Trophoblast cell (in vitro differentiated cells and primary cell): ENCODE measurements around the gene AKIP1.

Experiments used
- DNase-seq, 2 donors: peaks; one replicate each; pipeline ENCODE4 v3.0.0-alpha.2; 2016
- H2AFZ ChIP-seq: 2 replicates; pipeline ENCODE4 v1.6.1; 2013; ENCODE audit warnings: low read length, moderate library complexity, mild to moderate bottlenecking; ENCODE audit not compliant: insufficient read depth, poor library complexity
- H2AK5ac ChIP-seq: 2 replicates; pipeline ENCODE4 v1.6.1; 2013; ENCODE audit warnings: mild to moderate bottlenecking, low read length
- H2BK120ac ChIP-seq: 2 replicates; pipeline ENCODE4 v1.6.1; 2013; ENCODE audit warnings: low read length, mild to moderate bottlenecking, moderate library complexity; ENCODE audit not compliant: insufficient read depth, poor library complexity
- H2BK12ac ChIP-seq: 2 replicates; pipeline ENCODE4 v1.6.1; 2013; ENCODE audit warnings: mild to moderate bottlenecking, low read length, moderate library complexity
- H2BK5ac ChIP-seq: 2 replicates; pipeline ENCODE4 v1.6.1; 2013; ENCODE audit warnings: low read length, low read depth, moderate library complexity, mild to moderate bottlenecking; ENCODE audit not compliant: poor library complexity
- H3K14ac ChIP-seq: 2 replicates; pipeline ENCODE4 v1.6.1; 2013; ENCODE audit warnings: mild to moderate bottlenecking, low read length
- H3K18ac ChIP-seq: 2 replicates; pipeline ENCODE4 v1.6.1; 2013; ENCODE audit warnings: mild to moderate bottlenecking, low read length
- H3K23ac ChIP-seq: 2 replicates; pipeline ENCODE4 v1.6.1; 2013; ENCODE audit warnings: low read length
- H3K27ac ChIP-seq: 2 replicates; pipeline ENCODE4 v1.5.1; 2013; ENCODE audit warnings: low read depth, mild to moderate bottlenecking, inconsistent platforms, low read length, moderate library complexity
- H3K27me3 ChIP-seq: 2 replicates; pipeline ENCODE4 v1.6.1; 2013; ENCODE audit warnings: inconsistent platforms, mild to moderate bottlenecking, low read length, moderate library complexity; ENCODE audit not compliant: insufficient read depth
- H3K36me3 ChIP-seq, 2 experiments: 1 replicate in 1 of 2; 2 replicates in 1 of 2; pipeline ENCODE4 v1.6.1; 2013; ENCODE audit warnings: low read length in 2 of 2, mild to moderate bottlenecking in 2 of 2, moderate library complexity in 1 of 2; ENCODE audit not compliant: insufficient read depth in 2 of 2, control insufficient read depth in 1 of 2
- H3K4ac ChIP-seq: 2 replicates; pipeline ENCODE4 v1.6.1; 2013; ENCODE audit warnings: low read depth, mild to moderate bottlenecking, low read length, moderate library complexity
- H3K4me1 ChIP-seq, 2 experiments: 1 replicate in 1 of 2; 2 replicates in 1 of 2; pipeline ENCODE4 v1.6.1; 2013; ENCODE audit warnings: low read length in 2 of 2, mild to moderate bottlenecking in 2 of 2, moderate library complexity in 1 of 2; ENCODE audit not compliant: insufficient read depth in 2 of 2, control insufficient read depth in 1 of 2
- H3K4me2 ChIP-seq: 2 replicates; pipeline ENCODE4 v1.6.1; 2013; ENCODE audit warnings: inconsistent platforms, mild to moderate bottlenecking, low read length, moderate library complexity
- H3K4me3 ChIP-seq: 2 replicates; pipeline ENCODE4 v1.5.1; 2013; ENCODE audit warnings: mild to moderate bottlenecking, low read depth, low read length, inconsistent platforms
- H3K79me1 ChIP-seq: one replicate; pipeline ENCODE4 v1.6.1; 2013; ENCODE audit warnings: low read length
- H3K79me2 ChIP-seq: 2 replicates; pipeline ENCODE4 v1.6.1; 2013; ENCODE audit warnings: low read length, mild to moderate bottlenecking; ENCODE audit not compliant: control insufficient read depth, insufficient read depth, poor library complexity
- H3K9ac ChIP-seq: 2 replicates; pipeline ENCODE4 v1.6.1; 2013; ENCODE audit warnings: mild to moderate bottlenecking, low read length
- H3K9me3 ChIP-seq: 2 replicates; pipeline ENCODE4 v1.6.1; 2013; ENCODE audit warnings: low read depth, mild to moderate bottlenecking, control low read depth, inconsistent platforms, low read length; ENCODE audit not compliant: insufficient read depth
- H4K12ac ChIP-seq: 2 replicates; pipeline ENCODE4 v1.6.1; 2013; ENCODE audit warnings: low read depth, mild to moderate bottlenecking, low read length, moderate library complexity
- H4K8ac ChIP-seq: 2 replicates; pipeline ENCODE4 v1.6.1; 2013; ENCODE audit warnings: low read depth, mild to moderate bottlenecking, low read length, moderate library complexity
- H4K91ac ChIP-seq: one replicate; pipeline ENCODE4 v1.6.1; 2013; ENCODE audit warnings: low read depth, mild to moderate bottlenecking, low read length, moderate library complexity
- WGBS: extraction: QIAGEN DNeasy Blood & Tissue Kit; methylation state at CpG from one replicate; pipeline ENCODE4 v1.1.7; 2013; ENCODE audit warnings: missing lambda C conversion rate; ENCODE audit not compliant: insufficient read length, insufficient coverage; ENCODE audit errors: extremely low coverage; 5-methylcytosine and 5-hydroxymethylcytosine counted together

The AKIP1 gene

DNA sequence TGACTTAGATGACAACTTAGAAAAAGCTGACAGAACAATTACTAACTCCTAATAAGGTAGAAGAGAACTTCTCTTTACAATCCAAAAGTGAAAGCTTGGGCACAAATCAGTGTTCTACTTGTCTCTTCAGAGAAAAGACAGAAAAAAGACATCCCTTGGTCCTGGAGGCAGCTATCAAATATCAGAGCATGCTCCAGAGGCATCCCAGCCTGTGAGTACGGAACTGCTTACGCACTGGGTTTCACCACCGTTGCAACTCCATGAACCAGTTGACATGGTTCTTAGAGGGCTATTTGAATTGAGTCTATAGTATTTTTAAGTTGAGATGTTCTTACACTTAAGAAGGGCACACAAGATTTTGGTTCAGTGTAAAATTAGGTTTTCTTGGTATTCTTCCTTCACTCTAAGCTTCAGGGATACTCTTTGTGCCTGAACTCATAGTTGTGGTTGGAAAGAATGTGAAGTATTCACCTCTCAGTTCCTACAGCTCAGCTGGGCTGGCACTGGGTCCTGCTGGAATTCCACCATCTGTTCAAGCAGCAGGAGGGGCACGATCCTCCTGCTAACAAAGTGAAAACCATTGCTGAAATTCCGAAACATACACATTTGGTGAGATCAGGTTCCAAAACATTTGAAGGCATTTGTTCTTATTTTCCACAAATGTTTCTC, 6.3 kb downstream of the AKIP1 start:
- peaks cover 7 to 13% of the 10 kb centered on the region in 2 experiments for H3K4me1 ChIP-seq
- H2BK12ac ChIP-seq = no peak overlapping the region
- H4K8ac ChIP-seq = no peak overlapping the region
- H3K79me2 ChIP-seq = no peaks in the 10 kb centered on the region
- no peak overlapping the region for H2BK120ac ChIP-seq
- no peak overlapping the region for H3K4me3 ChIP-seq
- no peak overlapping the region for H4K91ac ChIP-seq
- H3K27ac ChIP-seq = peak overlapping the region; percentile 50
- no peak overlapping the region for H3K9ac ChIP-seq
- no peak overlapping the region for H3K18ac ChIP-seq
- no peak overlapping the region for H3K23ac ChIP-seq
- no peak overlapping the region for H3K14ac ChIP-seq
- H3K4ac ChIP-seq = no peak overlapping the region
- no peak overlapping the region for H2AFZ ChIP-seq
- peaks cover 9 to 18% of the 10 kb centered on the region in 2 experiments for H3K36me3 ChIP-seq
- H3K27me3 ChIP-seq = no peaks in the 10 kb centered on the region
- H2AK5ac ChIP-seq = no peak overlapping the region
- WGBS = no CpG with 5 or more reads among the region's 5 CpGs
- H2BK5ac ChIP-seq = no peak overlapping the region
- no peaks in the 10 kb centered on the region for H3K9me3 ChIP-seq
- DNase-seq = peak; percentile 29 to 75
- no peak overlapping the region for H4K12ac ChIP-seq
- H3K79me1 ChIP-seq = peaks cover 3% of the 10 kb centered on the region
- peak overlapping the region; percentile 17 for H3K4me2 ChIP-seq

GRCh38 chr11:8922691-8923090, 11.7 kb downstream of the AKIP1 start:
- no peak overlapping the region for H4K91ac ChIP-seq
- H3K9ac ChIP-seq = no peak overlapping the region
- H3K14ac ChIP-seq = no peak overlapping the region
- no peak overlapping the region for H2BK5ac ChIP-seq
- no peak for DNase-seq
- peaks cover 10 to 19% of the 10 kb centered on the region in 2 experiments for H3K36me3 ChIP-seq
- H3K23ac ChIP-seq = no peak overlapping the region
- H2BK12ac ChIP-seq = no peak overlapping the region
- H3K27me3 ChIP-seq = no peaks in the 10 kb centered on the region
- no peaks in the 10 kb centered on the region for H3K9me3 ChIP-seq
- no peak overlapping the region for H3K4me2 ChIP-seq
- no peak overlapping the region for H3K4me3 ChIP-seq
- no peak overlapping the region for H2AFZ ChIP-seq
- no peak overlapping the region for H2BK120ac ChIP-seq
- H4K12ac ChIP-seq = no peak overlapping the region
- WGBS = no CpG with 5 or more reads among the region's 5 CpGs
- no peak overlapping the region for H3K27ac ChIP-seq
- H3K18ac ChIP-seq = no peak overlapping the region
- H3K4me1 ChIP-seq = peaks cover 4 to 5% of the 10 kb centered on the region in 2 experiments
- no peak overlapping the region for H3K4ac ChIP-seq
- no peaks in the 10 kb centered on the region for H3K79me2 ChIP-seq
- no peak overlapping the region for H2AK5ac ChIP-seq
- H4K8ac ChIP-seq = no peak overlapping the region
- H3K79me1 ChIP-seq = no peaks in the 10 kb centered on the region

DNA sequence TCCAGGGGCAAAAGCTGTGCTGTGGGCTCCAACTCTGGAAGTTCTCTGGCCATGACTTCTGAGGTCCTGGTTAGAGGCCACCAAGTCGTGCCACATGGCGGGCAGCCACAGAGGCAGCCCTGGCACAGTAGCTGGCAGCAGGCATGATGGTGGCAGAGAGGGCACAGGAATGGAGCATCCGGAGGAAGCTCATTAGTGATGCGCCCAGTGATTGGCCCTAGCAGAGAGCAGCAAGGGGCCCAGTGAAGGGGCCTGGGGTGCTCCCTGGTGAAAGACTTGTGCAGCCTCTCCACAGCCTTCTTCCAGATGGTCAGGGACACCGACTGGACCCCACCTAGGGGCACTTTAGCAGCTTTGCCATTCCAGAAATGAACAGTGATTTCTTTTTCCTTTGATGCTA, 14.7 kb downstream of the AKIP1 start:
- WGBS = no CpG with 5 or more reads among the region's 5 CpGs
- no peak overlapping the region for H3K27ac ChIP-seq

GRCh38 chr11:8926236-8926635, 15.2 kb downstream of the AKIP1 start:
- H3K27me3 ChIP-seq = no peaks in the 10 kb centered on the region
- no peak overlapping the region for H3K4me3 ChIP-seq
- no peaks in the 10 kb centered on the region for H3K79me2 ChIP-seq
- H4K12ac ChIP-seq = no peak overlapping the region
- no peaks in the 10 kb centered on the region for H3K9me3 ChIP-seq
- H3K79me1 ChIP-seq = no peaks in the 10 kb centered on the region
- no peak overlapping the region for H3K4ac ChIP-seq
- H4K8ac ChIP-seq = no peak overlapping the region
- no peak overlapping the region for H2BK12ac ChIP-seq
- no peak overlapping the region for H2BK120ac ChIP-seq
- H3K27ac ChIP-seq = no peak overlapping the region
- H3K4me1 ChIP-seq = no peaks in the 10 kb centered on the region
- WGBS = no CpG with 5 or more reads among the region's 5 CpGs
- H3K23ac ChIP-seq = no peak overlapping the region
- H3K18ac ChIP-seq = no peak overlapping the region
- H2BK5ac ChIP-seq = no peak overlapping the region
- H2AK5ac ChIP-seq = no peak overlapping the region
- H2AFZ ChIP-seq = no peak overlapping the region
- H3K36me3 ChIP-seq = peaks cover 6 to 8% of the 10 kb centered on the region in 2 experiments
- no peak for DNase-seq
- H3K9ac ChIP-seq = no peak overlapping the region
- no peak overlapping the region for H4K91ac ChIP-seq
- H3K4me2 ChIP-seq = no peak overlapping the region
- H3K14ac ChIP-seq = no peak overlapping the region

More for the DNA sequence above, 14.7 kb downstream of the AKIP1 start:
- Histone ChIP-seq H3K23ac (no peak overlapping the region), H2BK5ac (no peak overlapping the region), H3K4me2 (no peak overlapping the region), H3K36me3 (peaks cover 6 to 8% of the 10 kb centered on the region in 2 experiments), H3K9me3 (no peaks in the 10 kb centered on the region), H3K27me3 (no peaks in the 10 kb centered on the region), H2BK12ac (no peak overlapping the region), H3K4me1 (no peaks in the 10 kb centered on the region), H3K9ac (no peak overlapping the region), H3K4ac (no peak overlapping the region), H3K79me2 (no peaks in the 10 kb centered on the region), H3K14ac (no peak overlapping the region), H3K18ac (no peak overlapping the region), H2AK5ac (no peak overlapping the region), H4K12ac (no peak overlapping the region), H4K91ac (no peak overlapping the region), H3K4me3 (no peak overlapping the region), H4K8ac (no peak overlapping the region), H2AFZ (no peak overlapping the region), H3K79me1 (no peaks in the 10 kb centered on the region), H2BK120ac (no peak overlapping the region)
- no peak for DNase-seq
